ENCODE results near the gene LRP2. TPM values are rescaled to one million over a fixed set of nuclear protein-coding genes. Genes with fewer than 3 reads are reported as not detected.

The LRP2 gene
- total and polyA plus RNA-seq, 10 of the 15 experiments (the other 5 are each of a cell fraction or from before 2014, with no cell fraction given), result 0.01 to 0.19 (median 0.06) TPM; not detected in 5

DNA sequence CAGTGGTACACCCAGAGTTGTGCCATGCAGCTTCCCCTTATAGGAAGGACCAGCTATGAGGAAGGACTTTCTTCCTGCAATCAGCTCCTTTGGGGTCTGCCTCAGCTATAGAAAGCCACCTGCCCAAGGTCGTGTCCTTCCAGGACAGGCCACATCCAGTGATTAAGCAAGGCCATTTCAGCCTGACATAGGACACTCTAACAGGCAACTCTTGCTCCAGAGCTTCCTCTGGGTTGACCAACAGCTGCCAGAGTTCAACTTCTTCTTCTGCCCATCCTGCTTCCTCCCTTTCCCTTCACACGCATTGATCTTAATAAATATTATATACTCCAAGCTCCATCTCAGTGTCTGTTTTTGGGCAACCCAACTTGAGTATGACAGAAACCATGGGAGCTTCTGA lies 12.8 kb downstream of the LRP2 start (continued):
- no peak for TF ChIP-seq GABPA (IDR thresholded peaks at IDR 0.05; ENCODE audit: low read depth)

DNA sequence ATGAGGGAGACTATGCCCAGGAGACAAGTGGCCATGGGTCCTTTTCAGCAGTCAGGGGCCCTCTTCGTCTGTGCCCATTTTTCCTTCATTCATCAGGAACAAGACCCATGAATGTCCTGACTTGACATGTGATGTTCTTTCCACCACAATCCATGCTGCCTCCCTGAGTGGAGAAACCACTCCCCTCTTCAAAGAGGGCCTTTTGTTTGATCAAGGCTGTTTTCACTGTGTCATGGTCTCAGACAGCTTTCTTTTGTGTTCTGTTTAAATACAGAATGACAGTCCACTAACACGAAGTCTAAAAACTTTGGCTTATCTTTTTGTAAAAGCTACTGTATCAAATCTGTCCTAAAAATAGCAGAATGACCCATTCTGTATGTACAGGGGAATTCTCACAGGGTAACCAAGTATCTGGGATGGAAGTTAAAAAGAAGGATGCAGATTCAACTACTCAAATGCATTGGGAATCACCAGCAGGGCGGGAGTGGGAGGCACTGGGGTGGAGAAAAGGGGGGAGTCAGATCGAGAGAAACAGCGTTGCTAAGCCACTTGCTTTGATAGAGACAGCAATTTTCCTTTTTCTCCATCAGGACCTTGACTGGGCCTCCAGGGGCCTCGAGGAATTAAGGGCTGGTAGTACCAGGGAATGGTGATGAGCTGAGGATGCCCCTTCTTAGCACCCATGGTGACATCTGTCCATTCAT lies 13.9 kb downstream of the LRP2 start:
- Histone ChIP-seq H3K4me3 (no peak overlapping the region), H3K27me3 (replicated peaks in 1 of 2; ENCODE audit: control insufficient read depth in 2 of 2, insufficient read depth in 2 of 2, low read length in 1 of 2) (no peaks in the 10 kb centered on the region), H3K36me3 (ENCODE audit: control insufficient read depth in 2 of 2, insufficient read depth in 2 of 2, low read length in 1 of 2) (no peaks in the 10 kb centered on the region), H3K79me2 (ENCODE audit: control insufficient read depth, insufficient read depth, low read length) (no peaks in the 10 kb centered on the region), H3K4me2 (ENCODE audit: control insufficient read depth, insufficient read depth) (no peak overlapping the region), H3K9ac (ENCODE audit: control insufficient read depth, insufficient read depth, low read length) (no peak overlapping the region), H3K4me1 (ENCODE audit: control insufficient read depth, insufficient read depth, low read length) (no peaks in the 10 kb centered on the region), H3K9me3 (replicated peaks; ENCODE audit: control insufficient read depth, insufficient read depth, low read length) (no peaks in the 10 kb centered on the region), H2AFZ (ENCODE audit: control insufficient read depth, low read depth, low read length) (no peak overlapping the region), H4K20me1 (ENCODE audit: control insufficient read depth, insufficient read depth) (no peaks in the 10 kb centered on the region; the same call in 1 of the 2 replicates), H3K27ac (ENCODE audit: control insufficient read depth, insufficient read depth) (no peak overlapping the region)
- ChIA-PET SMC1A (ENCODE audit: uncharacterized antibody, unreplicated experiment) (no interaction called here), POLR2A (no interaction called here), RAD21 (ENCODE audit: unreplicated experiment) (no interaction called here), CTCF (no interaction called here)
- intact Hi-C loops (cut with micrococcal nuclease; ENCODE audit: unreplicated experiment) (no loop called here), in situ Hi-C loops (cut with MboI) (no loop called here)
- DNase-seq (ENCODE audit: low read depth, low spot score) (no peak), ATAC-seq (no peak), FAIRE-seq (no peak)
- WGBS (ENCODE audit: insufficient coverage, insufficient replicate concordance, low lambda C conversion rate, missing lambda C conversion rate), result 0% methylated on average over 6 of the region's 6 CpGs
- BruUV-seq (replicated peaks), result no TSS peak
- TF ChIP-seq JUNB (IDR thresholded peaks at IDR 0.05) (no peak), CHD4 (IDR thresholded peaks at IDR 0.05) (no peak), RAD51 (IDR thresholded peaks at IDR 0.05) (no peak), YBX1 (IDR thresholded peaks at IDR 0.05) (no peak), MEF2B (IDR thresholded peaks at IDR 0.05; ENCODE audit: partially characterized antibody, poor library complexity, severe bottlenecking) (no peak), RBBP5 (conservative IDR thresholded peaks at IDR 0.05) (no peak), MYB (IDR thresholded peaks at IDR 0.05; ENCODE audit: borderline replicate concordance, low read depth, low read length) (no peak)

Measured in GM12878 (cell line).